Pancreas (tissue), 10 donors: ENCODE data around the gene PMM1. TPM values are rescaled to one million over a fixed set of nuclear protein-coding genes. Genes with fewer than 3 reads are reported as not detected.
"Not testable (repeated sequence)": the region's sequence is repeated elsewhere in the genome, so short reads cannot be mapped to it uniquely, and the experiment has no call there.

ENCODE experiments used
- ATAC-seq, 4 donors: fragments of 200-7000 bp; cut with Tn5 transposase; one replicate each; pipeline versions ENCODE4 v1.8.0 to v1.9.1; 2020; ENCODE audit warnings: mild to moderate bottlenecking in 4 of 4, moderate library complexity in 4 of 4
- DNase-seq, 6 donors: peaks; one replicate each; pipeline ENCODE4 v3.0.0-alpha.2; 2020
- FAIRE-seq: peaks from 2 replicates; lab custom pipeline; 2012; peaks lifted over from hg19 to GRCh38; lab: Jason Lieb, UNC
- H3K27ac ChIP-seq, 4 donors: fragments of 200-600 bp; sonication (generic); 1 replicate in 3 of 4; 2 replicates in 1 of 4; pipeline versions ENCODE4 v1.5.0 to v1.8.0; 2020
- H3K27me3 ChIP-seq, 4 donors: fragments of 200-600 bp; one replicate each; pipeline ENCODE4 v1.8.0; 2021
- H3K36me3 ChIP-seq, 3 donors: fragments of 200-600 bp; sonication (generic) in 1 of 3; one replicate each; pipeline versions ENCODE4 v1.5.0 to v1.8.0; 2020 to 2021
- H3K4me1 ChIP-seq, 3 donors: fragments of 200-600 bp; one replicate each; pipeline ENCODE4 v1.8.0; 2021
- H3K4me3 ChIP-seq, 4 donors: fragments of 200-600 bp; sonication (generic) in 2 of 4; one replicate each; pipeline versions ENCODE4 v1.5.0 to v1.8.0; 2020 to 2021
- H3K9me3 ChIP-seq, 4 donors: fragments of 200-600 bp; one replicate each; pipeline ENCODE4 v1.8.0; 2021
- WGBS, 2 donors: extraction: QIAGEN DNeasy Blood & Tissue Kit; methylation state at CpG; one replicate each; pipeline ENCODE4 v1.1.7; 2013; 5-methylcytosine and 5-hydroxymethylcytosine counted together
- intact Hi-C, 3 donors: fragments of 100-400 bp; cut with DNase I; formaldehyde crosslinking; loops; one replicate each; pipeline versions ENCODE4 v1.11.1 to v1.14.2; 2022
- polyA plus RNA-seq, 2 donors: library from polyadenylated mRNA; stranded (reverse); fragments of 200-250 nt; gene quantifications; one replicate each; pipeline ENCODE4 v1.2.3, GENCODE V29; 2013
- total RNA-seq, 6 donors: library from RNA; stranded (reverse); fragmentation: NEBNext Ultra II Directional in 4 of 6; extraction: Animal tissue kit (Norgen Biotek cat#: 25700) in 4 of 6; gene quantifications; one replicate each; pipeline versions ENCODE4 v1.2.1 to v1.2.4, GENCODE V29; 2021 to 2023
- TF ChIP-seq, protein P1 (sequence below), 4 donors: fragments of 200-600 bp; sonication (generic) in 3 of 4; IDR thresholded peaks; one replicate each; pipeline versions ENCODE4 v1.5.0 to v1.8.0; 2021; ENCODE audit warnings: antibody characterized with exemption in 4 of 4
- donor health status: healthy with polysubstance abuse.
- donor health status: DM: no; HTN: no; CAD: no; lungs with moderate emphysema.
- donor health status: DM: no; HTN: no; CAD: no.
- donor health status: control.
- donor health status: control.
- donor health status: Bipolar disorder and iron deficiency.
- donor health status: DM: yes; HTN: yes; CAD: no.
- donor health status: DM: no; HTN: no; CAD: no.
- donor health status: DM: no; HTN: no; CAD: no.
- donor health status: DM: yes; HTN: yes; CAD: no.

The PMM1 gene
- total and polyA plus RNA-seq, 8 donors = 10.3 to 69.2 (median 23.0) TPM

DNA sequence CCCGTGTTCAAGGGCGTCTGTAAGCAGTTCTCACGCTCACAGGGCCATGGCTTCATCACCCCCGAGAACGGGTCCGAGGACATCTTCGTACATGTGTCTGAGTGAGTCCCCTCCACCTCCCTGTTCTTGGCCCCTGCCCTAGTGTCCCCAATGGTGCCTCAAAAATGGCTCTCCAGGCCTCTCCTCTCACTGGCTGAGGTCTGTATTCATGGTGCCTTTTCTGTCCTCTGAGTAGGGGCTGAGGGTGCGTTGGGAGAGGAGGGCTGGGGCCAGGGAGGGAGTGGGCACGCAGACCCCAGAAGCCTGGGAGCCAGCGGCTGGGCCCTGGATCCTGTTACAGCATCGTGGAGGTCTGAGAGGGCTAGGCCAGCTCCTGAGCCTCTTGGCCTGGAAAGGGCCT, 16.0 kb downstream of the PMM1 start:
- DNase-seq (peak in 1 of 6 donors; percentile 50), ATAC-seq (no peak), FAIRE-seq (no peak)
- WGBS, 2 donors = 88 to 92% methylated on average over 11 of the region's 11 CpGs
- Histone ChIP-seq H3K4me1 (no peaks in the 10 kb centered on the region), H3K27ac (no peak overlapping the region), H3K4me3 (no peak overlapping the region), H3K27me3 (no peaks in the 10 kb centered on the region), H3K9me3 (no peaks in the 10 kb centered on the region), H3K36me3 (peaks cover 0 to 8% (median 0%) of the 10 kb centered on the region in 3 donors)
- intact Hi-C loops = no loop called here
- TF ChIP-seq, protein P1, sequence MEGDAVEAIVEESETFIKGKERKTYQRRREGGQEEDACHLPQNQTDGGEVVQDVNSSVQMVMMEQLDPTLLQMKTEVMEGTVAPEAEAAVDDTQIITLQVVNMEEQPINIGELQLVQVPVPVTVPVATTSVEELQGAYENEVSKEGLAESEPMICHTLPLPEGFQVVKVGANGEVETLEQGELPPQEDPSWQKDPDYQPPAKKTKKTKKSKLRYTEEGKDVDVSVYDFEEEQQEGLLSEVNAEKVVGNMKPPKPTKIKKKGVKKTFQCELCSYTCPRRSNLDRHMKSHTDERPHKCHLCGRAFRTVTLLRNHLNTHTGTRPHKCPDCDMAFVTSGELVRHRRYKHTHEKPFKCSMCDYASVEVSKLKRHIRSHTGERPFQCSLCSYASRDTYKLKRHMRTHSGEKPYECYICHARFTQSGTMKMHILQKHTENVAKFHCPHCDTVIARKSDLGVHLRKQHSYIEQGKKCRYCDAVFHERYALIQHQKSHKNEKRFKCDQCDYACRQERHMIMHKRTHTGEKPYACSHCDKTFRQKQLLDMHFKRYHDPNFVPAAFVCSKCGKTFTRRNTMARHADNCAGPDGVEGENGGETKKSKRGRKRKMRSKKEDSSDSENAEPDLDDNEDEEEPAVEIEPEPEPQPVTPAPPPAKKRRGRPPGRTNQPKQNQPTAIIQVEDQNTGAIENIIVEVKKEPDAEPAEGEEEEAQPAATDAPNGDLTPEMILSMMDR (IDR thresholded peaks at IDR 0.05) = no peak

DNA sequence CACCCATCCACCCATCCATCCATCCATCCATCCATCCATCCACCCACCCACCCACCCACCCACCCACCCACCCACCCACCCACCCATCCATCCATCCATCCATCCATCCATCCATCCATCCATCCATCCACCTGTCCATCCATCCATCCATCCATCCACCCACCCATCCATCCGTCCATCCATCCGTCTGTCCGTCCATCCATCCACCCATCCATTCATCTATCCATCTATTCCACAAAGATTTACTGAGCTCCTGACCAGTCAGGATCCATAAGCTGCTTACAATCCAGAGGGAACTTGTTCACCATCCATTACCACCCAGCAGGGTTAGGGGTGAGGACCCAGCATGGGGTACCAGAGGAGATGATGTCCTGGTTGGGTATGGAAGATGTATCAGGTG, 17.3 kb downstream of the PMM1 start:
- H3K4me3 ChIP-seq, H3K4me1 ChIP-seq, H3K27ac ChIP-seq, H3K27me3 ChIP-seq, DNase-seq, ATAC-seq, intact Hi-C loops, H3K36me3 ChIP-seq, FAIRE-seq, H3K9me3 ChIP-seq: not testable (repeated sequence)
- 94 to 100% methylated on average over 3 of the region's 3 CpGs for WGBS, 2 donors

DNA sequence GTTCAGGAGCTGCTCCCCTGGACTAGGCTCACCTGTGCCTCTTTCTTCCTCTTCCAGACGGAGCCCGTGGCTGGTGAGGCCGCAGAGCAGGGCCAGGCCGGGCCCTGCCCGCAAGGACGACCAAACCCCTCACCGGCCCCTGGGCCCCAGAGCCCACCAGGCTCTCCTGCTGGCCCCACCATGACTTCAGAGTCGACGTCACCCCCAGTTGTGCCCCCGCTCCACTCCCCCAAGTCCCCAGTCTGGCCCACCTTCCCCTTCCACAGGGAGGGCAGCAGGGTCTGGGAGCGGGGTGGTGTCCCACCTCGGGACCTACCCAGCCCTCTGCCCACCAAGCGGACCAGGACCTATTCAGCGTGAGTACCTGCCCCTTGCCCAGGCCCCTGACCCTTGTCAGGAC, 17.9 kb downstream of the PMM1 start:
- DNase-seq = peak in 1 of 6 donors; percentile 53
- WGBS, 2 donors = 95 to 96% methylated on average over 14 of the region's 14 CpGs

DNA sequence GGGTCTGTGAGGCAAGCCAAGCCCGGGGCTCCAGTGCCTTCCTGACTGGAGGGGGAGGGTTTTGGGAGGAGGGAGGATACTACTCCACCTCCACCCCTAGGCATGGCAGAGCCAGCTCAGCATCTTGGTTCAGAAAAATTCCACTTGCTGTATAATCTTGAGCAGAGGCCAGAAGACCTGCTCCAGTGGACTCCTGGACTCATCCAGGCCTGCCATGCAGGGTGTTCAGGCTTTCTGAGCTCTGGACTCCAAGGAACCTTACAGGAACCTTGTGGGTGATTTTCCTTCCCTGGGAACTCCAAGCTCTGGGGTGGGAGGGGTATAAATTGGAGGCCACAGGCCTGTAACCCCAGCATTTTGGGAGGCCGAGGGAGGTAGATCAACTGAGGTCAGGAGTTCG, 19.4 kb downstream of the PMM1 start:
- TF ChIP-seq, protein P1 (IDR thresholded peaks at IDR 0.05) = no peak
- Histone ChIP-seq H3K4me1 (no peaks in the 10 kb centered on the region), H3K9me3 (no peaks in the 10 kb centered on the region), H3K36me3 (no peaks in the 10 kb centered on the region), H3K4me3 (no peak overlapping the region), H3K27ac (no peak overlapping the region), H3K27me3 (no peaks in the 10 kb centered on the region)
- DNase-seq = no peak
- WGBS, 2 donors = 91 to 93% methylated on average over 3 of the region's 3 CpGs
- no peak for ATAC-seq
- no peak for FAIRE-seq
- intact Hi-C loops = no loop called here

More for the DNA sequence above, 17.9 kb downstream of the PMM1 start:
- Histone ChIP-seq H3K27me3 (no peaks in the 10 kb centered on the region), H3K27ac (no peak overlapping the region), H3K4me3 (no peak overlapping the region), H3K9me3 (no peaks in the 10 kb centered on the region), H3K36me3 (no peaks in the 10 kb centered on the region), H3K4me1 (no peaks in the 10 kb centered on the region)
- TF ChIP-seq, protein P1 (IDR thresholded peaks at IDR 0.05) = no peak
- ATAC-seq (no peak), FAIRE-seq (no peak)
- intact Hi-C loops = no loop called here

DNA sequence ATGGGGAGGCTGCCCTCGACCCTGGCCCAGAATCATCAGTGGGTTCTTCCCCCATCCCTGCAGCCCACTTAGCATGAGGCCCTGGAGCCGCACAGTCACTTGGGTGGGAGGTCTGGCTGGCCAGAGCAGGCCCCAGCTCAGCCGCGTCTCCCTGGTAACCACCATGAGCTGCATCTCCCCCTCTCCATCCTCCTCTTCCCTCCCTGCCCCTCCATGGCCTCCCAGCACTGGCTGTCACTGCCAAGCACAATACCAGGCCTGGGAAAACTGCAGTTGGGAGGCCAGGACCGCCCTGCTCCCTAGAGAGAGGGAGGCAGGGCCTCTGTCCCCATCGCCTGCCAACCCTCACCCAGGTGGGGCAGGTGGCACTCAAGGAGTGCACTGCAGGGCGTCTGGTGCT, 20.8 kb downstream of the PMM1 start:
- FAIRE-seq (no peak), ATAC-seq (peak; percentile 50 to 89 (median 80)), DNase-seq (peak in 3 of 6 donors; percentile 66 to 81 (median 68))
- TF ChIP-seq, protein P1 (IDR thresholded peaks at IDR 0.05) = no peak
- Histone ChIP-seq H3K36me3 (no peaks in the 10 kb centered on the region), H3K4me3 (no peak overlapping the region), H3K4me1 (no peaks in the 10 kb centered on the region), H3K9me3 (no peaks in the 10 kb centered on the region), H3K27ac (no peak overlapping the region), H3K27me3 (no peaks in the 10 kb centered on the region)
- intact Hi-C loops = no loop called here
- WGBS, 2 donors = 60 to 64% methylated on average over 7 of the region's 7 CpGs

DNA sequence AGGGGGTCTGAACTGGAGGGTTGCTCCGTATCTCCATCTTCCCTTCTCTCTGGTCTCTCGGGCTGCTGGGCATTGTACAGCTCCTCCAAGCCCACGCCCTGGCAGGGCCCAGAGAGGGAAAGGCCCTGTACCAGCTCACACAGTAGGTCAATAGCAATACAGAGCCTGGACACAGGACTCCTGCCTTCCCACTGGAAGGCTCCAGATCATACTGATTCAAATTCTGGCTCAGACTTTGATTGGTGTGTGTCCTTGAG, 22.2 kb downstream of the PMM1 start:
- 72 to 82% methylated on average over 3 of the region's 3 CpGs for WGBS, 2 donors
- ATAC-seq = no peak
- FAIRE-seq = no peak

More for the DNA sequence above, 22.2 kb downstream of the PMM1 start:
- no peaks in the 10 kb centered on the region for H3K27me3 ChIP-seq
- DNase-seq = no peak
- no peaks in the 10 kb centered on the region for H3K36me3 ChIP-seq
- intact Hi-C loops = no loop called here
- H3K4me3 ChIP-seq = no peak overlapping the region
- no peaks in the 10 kb centered on the region for H3K9me3 ChIP-seq
- TF ChIP-seq, protein P1 (IDR thresholded peaks at IDR 0.05) = no peak
- H3K4me1 ChIP-seq = peaks cover 0 to 8% (median 6%) of the 10 kb centered on the region in 3 donors
- H3K27ac ChIP-seq = no peak overlapping the region
